Measurements from ENCODE around the gene HSPB2. TPM values are rescaled to one million over a fixed set of nuclear protein-coding genes. Genes with fewer than 3 reads are reported as not detected.

HSPB2 gene, protein sequence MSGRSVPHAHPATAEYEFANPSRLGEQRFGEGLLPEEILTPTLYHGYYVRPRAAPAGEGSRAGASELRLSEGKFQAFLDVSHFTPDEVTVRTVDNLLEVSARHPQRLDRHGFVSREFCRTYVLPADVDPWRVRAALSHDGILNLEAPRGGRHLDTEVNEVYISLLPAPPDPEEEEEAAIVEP
- total RNA-seq: 1 to 10 TPM in 1 of 2 donors, under 1 TPM in 1; 0.25 to 2.2 TPM

DNA sequence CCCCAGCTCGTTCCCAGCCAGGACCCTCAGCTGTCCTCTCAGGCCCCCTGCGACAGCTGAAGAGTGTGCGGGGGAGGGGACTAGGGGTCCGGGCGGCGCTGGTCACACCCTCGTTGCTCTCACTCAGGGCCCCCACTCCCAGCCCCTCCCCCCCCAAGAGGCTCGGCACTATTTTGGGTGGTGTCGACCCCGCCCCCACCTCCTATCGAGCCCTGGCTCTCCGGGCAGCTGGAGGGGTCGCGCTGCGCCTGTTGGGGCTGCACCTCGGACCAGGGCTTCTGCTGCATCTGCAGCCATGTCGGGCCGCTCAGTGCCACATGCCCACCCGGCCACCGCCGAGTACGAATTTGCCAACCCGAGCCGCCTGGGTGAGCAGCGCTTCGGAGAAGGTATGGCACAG is at the start of gene HSPB2:
Gene HSPB2, plus strand, starts transcription at position 200 of the 400 bp plus-strand sequence. Its CDS starts 96 bp downstream, at position 296.
- H3K4me1 ChIP-seq: no peaks in the 10 kb centered on the region
- no peak for DNase-seq
- no peaks in the 10 kb centered on the region for H3K9me3 ChIP-seq
- peak within 1 kb of the TSS; percentile 61 to 68 for H3K9ac ChIP-seq (ENCODE audit: low read depth in 2 of 2, low read length in 2 of 2)
- TF ChIP-seq, protein P1, sequence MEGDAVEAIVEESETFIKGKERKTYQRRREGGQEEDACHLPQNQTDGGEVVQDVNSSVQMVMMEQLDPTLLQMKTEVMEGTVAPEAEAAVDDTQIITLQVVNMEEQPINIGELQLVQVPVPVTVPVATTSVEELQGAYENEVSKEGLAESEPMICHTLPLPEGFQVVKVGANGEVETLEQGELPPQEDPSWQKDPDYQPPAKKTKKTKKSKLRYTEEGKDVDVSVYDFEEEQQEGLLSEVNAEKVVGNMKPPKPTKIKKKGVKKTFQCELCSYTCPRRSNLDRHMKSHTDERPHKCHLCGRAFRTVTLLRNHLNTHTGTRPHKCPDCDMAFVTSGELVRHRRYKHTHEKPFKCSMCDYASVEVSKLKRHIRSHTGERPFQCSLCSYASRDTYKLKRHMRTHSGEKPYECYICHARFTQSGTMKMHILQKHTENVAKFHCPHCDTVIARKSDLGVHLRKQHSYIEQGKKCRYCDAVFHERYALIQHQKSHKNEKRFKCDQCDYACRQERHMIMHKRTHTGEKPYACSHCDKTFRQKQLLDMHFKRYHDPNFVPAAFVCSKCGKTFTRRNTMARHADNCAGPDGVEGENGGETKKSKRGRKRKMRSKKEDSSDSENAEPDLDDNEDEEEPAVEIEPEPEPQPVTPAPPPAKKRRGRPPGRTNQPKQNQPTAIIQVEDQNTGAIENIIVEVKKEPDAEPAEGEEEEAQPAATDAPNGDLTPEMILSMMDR (IDR thresholded peaks at IDR 0.05): no peak
- H3K27ac ChIP-seq: peak within 1 kb of the TSS; percentile 75
- intact Hi-C loops (cut with DNase I): no loop called here
- H3K27me3 ChIP-seq: no peaks in the 10 kb centered on the region
- H3K4me3 ChIP-seq: peak within 1 kb of the TSS; percentile 19
- no peaks in the 10 kb centered on the region for H3K36me3 ChIP-seq

DNA sequence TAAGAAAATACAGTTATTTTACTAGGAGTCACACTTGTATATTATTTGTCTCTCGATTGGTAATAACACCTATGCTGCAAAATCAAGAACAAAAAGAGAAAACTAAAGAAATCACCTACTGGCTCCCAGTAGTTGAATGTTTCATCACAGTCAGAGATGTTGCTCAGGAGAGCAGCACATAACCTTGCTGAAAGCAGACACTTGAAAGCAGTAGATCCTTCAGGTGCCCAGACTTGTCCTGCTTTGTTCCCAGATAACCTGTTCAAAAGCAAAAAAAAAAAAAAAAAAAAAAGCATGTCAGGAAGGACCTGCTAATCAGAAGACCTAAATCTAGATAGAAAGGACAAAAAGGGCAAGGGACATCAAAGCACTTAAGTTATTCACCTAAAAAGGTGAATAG is 42.4 kb upstream of the HSPB2 start:
- DNase-seq: no peak
- no peaks in the 10 kb centered on the region for H3K36me3 ChIP-seq
- no peak overlapping the region for H3K27ac ChIP-seq
- intact Hi-C loops (cut with DNase I): no loop called here
- TF ChIP-seq, protein P1 (IDR thresholded peaks at IDR 0.05): no peak
- no peak overlapping the region for H3K9ac ChIP-seq (ENCODE audit: low read depth in 2 of 2, low read length in 2 of 2)
- H3K9me3 ChIP-seq: no peaks in the 10 kb centered on the region
- peaks cover 5% of the 10 kb centered on the region for H3K4me1 ChIP-seq
- no peaks in the 10 kb centered on the region for H3K27me3 ChIP-seq
- no peak overlapping the region for H3K4me3 ChIP-seq

DNA sequence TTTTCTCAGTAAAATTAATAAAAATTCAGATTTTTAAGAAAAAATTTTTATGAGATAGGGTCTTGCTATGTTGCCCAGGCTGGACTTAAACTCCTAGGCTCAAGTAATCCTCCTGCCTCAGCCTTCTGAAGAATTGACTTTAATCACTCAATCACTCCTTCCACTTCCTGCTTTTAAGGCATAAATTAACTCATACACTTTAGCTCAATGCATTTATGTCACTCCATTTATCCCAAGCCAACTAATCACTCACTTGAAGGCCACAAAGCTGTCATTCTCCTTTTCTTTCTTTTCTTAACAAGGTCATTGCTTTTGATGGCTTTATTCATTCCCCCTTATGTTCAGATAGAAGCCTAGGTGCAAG is 42.0 kb upstream of the HSPB2 start:
- no peaks in the 10 kb centered on the region for H3K9me3 ChIP-seq
- no peaks in the 10 kb centered on the region for H3K27me3 ChIP-seq
- peaks cover 5% of the 10 kb centered on the region for H3K4me1 ChIP-seq
- no peaks in the 10 kb centered on the region for H3K36me3 ChIP-seq
- intact Hi-C loops (cut with DNase I): no loop called here
- peak overlapping the region; percentile 56 for H3K27ac ChIP-seq
- DNase-seq: no peak
- TF ChIP-seq, protein P1 (IDR thresholded peaks at IDR 0.05): no peak
- H3K4me3 ChIP-seq: peak overlapping the region; percentile 95
- H3K9ac ChIP-seq (ENCODE audit: low read depth in 2 of 2, low read length in 2 of 2): peak overlapping the region; percentile 72 to 90

DNA sequence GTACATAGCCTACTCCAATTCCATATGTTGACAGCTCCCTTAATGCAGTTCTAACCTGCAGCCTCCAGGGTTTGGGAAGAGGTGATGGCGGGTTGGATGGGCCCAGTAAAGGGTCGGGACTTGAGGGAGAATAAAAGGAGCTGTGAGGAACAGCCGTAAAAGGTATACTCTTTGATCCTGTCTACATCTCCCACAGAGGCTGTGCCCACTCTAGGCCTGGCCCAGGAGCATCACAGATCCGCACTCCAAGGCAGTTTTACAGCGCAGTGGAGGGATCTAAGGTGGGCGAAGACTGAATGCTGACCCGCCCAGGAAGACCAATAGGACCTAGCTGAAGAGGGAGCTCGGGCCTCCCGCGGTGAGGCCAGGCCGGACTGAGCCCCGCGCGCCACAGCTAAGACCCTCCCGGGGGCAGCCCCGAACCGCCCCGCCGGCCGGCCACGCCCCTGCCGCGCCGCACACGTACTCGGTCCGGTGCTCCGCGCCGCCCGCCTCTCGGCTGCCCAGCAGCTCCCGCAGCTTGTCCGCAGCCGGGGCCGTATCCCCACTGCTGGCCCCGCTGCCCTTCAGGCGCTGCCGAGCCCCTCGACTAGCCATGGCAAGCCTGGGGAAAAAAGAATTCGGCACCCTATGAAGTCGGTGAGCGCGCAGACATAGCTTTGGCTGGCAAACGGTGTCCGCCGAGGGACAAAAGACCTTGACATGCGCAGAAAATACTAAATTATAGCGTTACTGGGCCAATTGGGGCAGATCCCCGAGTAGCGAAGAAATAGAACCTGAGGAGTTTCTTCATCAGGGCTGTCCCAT is 41.4 kb upstream of the HSPB2 start, which contains the start of gene ALG9:
Gene ALG9, minus strand, starts transcription at position 696 of the 807 bp plus-strand sequence. Its CDS starts 99 bp downstream, at position 597.
- TF ChIP-seq, protein P1 (IDR thresholded peaks at IDR 0.05): peak; percentile 23
- Histone ChIP-seq H3K36me3 (no peaks in the 10 kb centered on the region), H3K9ac (ENCODE audit: low read depth in 2 of 2, low read length in 2 of 2) (peak within 1 kb of the TSS; percentile 72 to 90), H3K27me3 (no peaks in the 10 kb centered on the region), H3K4me1 (peaks cover 5% of the 10 kb centered on the region), H3K9me3 (no peaks in the 10 kb centered on the region), H3K4me3 (peak within 1 kb of the TSS; percentile 95), H3K27ac (peak within 1 kb of the TSS; percentile 56)
- intact Hi-C loops (cut with DNase I): no loop called here
- peak; percentile 92 for DNase-seq

DNA sequence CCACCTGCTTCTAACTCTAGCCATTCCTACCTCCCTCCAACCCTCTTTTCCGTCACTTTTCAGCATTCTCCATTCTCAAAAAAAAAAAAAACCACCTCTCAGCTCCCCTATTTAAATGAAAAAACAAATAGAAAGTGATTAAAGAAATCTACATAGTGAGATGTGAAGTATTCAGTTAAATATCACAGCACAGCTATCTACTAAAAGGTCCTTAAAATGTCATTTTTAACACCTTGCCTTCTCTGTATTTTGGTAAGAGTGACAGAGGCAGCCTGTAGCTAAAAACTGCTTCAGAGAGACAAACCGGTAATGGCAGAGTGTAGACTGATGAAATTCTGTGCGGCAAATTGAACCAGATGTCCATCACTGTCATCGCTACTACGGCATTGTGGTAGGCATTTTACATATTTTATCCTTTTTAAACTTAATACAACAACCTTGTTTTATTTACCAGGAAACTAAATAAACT is 40.8 kb upstream of the HSPB2 start:
- no peaks in the 10 kb centered on the region for H3K9me3 ChIP-seq
- DNase-seq: no peak
- no peaks in the 10 kb centered on the region for H3K36me3 ChIP-seq
- H3K27me3 ChIP-seq: no peaks in the 10 kb centered on the region
- peak overlapping the region; percentile 72 to 90 for H3K9ac ChIP-seq (ENCODE audit: low read depth in 2 of 2, low read length in 2 of 2)
- H3K4me3 ChIP-seq: peak overlapping the region; percentile 95
- TF ChIP-seq, protein P1 (IDR thresholded peaks at IDR 0.05): no peak
- H3K4me1 ChIP-seq: peaks cover 5% of the 10 kb centered on the region
- peak overlapping the region; percentile 56 for H3K27ac ChIP-seq
- intact Hi-C loops (cut with DNase I): no loop called here

Measured in colonic mucosa (tissue), 4 donors.